GM19467 (cell line): ENCODE data around the gene MRPS2.

ENCODE experiments used
- ATAC-seq: cut with Tn5 transposase; IDR thresholded peaks from one replicate; pipeline ENCODE4 v1.9.1; 2021; ENCODE audit warnings: mild to moderate bottlenecking, moderate library complexity; ENCODE audit not compliant: unreplicated experiment

MRPS2 gene

DNA sequence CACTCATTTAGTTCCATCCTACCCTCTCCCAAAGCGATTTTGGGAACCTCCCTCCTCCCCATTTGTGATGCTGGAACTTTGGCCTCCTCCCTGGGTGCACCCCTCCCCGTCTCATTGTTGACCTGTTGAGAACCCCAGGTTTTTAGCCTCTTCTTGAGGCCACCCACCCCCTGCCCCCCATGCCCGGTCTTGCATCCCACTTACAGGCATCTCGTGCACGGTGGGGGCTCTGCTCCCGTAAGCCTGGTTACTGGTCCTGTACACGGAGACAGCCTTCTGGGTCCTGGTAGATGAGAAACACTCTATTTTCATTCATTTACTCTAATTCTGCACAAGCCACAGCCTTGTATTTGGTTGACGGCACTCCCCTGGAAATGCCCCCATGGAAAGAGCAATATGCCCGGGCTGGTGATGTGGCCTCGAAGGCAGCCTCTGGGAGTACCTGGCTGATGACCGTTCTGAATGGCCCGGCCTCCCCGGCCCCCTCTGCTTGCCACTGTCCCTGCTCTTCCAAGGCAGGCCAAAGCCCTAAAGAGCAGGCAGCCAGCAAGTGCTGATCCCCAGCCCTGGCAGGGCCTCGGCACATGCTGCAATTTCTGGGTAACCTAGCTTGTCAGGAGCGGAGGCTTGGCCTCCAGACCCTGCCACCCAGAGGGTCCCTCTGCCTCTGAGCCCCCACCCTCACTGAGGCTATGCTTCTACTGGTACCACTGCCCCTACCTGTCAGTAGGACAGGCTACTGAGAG, 1.9 kb upstream of the MRPS2 start:
- no peak for ATAC-seq

DNA sequence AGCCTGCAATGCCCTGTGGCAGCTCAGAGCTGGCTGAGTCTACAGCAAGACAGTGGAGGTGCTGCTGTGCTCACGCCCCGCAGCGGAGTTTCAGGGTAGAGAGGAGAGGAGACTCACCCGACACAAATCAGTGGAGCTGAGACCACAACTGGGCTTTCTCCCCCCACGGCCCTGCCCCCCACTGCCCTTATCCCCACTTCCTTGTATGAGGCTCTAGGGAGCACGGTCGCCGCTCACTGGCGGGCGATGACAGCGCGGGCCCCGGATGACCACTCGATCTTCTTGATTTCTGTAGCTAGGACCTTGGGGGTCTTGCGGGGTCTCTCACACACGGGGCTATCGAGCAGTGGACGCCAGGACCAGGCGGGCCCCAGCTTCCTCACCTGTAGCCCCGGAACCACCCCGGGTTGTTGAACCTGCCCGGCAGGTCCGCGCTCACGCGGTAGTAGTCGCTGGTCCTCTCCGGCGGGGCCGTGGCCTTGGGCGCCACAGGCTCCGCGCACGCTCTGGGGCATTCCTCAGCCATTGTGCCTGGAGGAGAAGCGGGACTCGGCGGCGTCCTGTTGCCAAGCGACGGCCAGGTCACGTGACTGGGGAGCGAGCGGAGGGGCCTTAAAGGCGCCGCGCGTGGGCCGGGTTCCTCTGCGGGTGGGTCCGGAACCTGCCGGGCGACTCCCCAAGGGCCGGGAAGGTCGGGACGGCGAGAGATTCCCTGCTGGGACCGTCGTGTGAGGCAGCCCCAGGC, 984 bp upstream of the MRPS2 start:
- ATAC-seq = no peak

DNA sequence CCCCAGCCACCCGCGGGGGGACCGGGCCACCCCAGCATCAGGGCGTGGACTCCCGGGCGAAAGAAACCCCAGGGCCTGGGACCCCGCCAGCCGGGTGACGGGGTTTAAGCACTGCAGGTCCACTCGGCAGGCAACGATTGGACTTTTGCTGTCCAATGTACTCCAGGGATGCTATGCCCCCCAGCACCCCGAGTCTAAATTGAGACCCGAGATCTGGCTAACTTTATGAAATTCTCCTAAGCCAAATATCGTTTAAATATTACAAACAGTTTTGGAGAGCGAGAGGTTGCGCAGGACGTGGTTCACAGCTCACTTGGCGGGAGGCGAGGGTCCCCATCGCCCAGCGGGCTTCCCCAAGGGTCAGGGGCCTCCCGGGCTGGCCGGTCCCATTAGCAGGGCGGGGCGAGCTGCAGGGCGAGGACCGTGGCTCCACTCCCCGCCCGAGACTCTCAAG, 384 bp upstream of the MRPS2 start:
- ATAC-seq = no peak

DNA sequence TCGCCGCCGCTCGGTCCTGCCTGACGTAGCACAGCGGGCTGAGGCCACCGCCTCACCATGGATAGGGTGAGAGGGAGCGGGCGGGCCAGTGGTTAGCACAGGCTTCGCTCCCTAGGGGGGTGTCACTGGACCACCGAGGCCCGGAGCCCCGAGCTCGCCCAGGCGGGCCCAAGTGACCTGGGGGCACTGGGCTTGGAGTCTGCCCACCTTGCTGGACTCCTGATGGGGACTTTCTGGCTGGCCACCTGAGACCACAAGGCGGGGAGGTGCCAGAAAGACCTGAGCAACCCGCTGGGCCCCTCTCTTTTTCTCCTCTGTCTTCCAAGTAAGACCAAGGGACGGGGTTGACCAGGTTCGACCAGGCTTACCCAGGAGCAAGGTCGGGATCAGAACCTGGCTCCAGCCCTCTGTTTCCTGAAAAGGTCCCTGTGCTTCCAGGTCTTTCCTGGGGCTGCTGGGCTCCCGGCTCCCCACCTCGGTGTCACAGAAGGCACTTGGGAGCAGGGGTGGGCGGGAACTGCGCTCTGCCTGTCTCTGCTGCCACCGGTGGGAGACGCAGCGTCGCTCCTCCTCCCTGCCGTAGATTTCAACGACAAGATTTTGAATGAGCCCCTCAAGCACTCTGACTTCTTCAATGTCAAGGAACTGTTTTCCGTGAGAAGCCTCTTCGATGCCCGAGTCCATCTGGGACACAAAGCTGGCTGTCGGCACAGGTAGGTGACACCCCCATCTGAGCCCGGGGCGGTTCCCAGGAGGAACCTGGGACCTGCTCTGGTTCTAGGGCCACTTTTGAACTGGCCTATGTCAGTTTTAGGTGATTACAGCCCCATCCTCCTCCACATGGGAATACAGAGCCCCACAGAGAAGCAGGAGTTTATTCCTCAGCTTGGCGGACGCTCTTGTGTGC, 1.0 kb downstream of the MRPS2 start:
- ATAC-seq = no peak

DNA sequence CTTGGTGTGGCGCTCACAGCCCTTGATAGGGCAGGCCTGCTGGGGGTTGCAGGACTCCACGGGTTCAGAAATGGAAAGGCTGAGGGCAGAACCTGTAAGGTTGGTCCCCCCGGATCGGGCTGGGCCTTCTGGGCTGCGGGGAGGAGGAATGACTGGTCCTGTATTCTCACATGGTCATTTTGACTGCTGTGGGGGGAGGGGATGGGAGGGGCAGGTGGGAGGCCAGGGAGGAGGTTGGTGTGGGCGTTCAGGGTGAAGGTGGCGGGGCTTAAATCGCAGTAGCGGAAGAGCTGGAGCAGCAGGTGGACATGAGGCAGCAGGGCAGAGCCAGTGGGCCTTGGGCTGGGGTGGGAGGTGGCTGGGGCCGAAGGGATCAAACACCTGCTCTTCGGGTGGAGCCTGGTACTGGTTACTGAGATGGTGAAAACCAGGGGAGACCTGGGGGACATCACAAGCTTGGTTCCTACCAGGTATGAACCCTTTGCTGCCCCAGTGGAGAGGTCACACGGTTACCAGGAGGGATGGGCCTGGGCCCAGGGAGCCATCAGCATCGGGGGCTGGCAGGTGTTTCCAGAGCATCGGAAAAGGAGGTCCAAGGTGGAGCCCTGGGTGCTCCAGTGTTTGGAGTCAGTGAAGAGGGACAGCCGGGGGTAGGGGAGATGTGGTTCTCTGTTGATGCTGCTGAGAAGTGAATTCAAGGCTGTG, 1.8 kb downstream of the MRPS2 start:
- ATAC-seq = no peak

DNA sequence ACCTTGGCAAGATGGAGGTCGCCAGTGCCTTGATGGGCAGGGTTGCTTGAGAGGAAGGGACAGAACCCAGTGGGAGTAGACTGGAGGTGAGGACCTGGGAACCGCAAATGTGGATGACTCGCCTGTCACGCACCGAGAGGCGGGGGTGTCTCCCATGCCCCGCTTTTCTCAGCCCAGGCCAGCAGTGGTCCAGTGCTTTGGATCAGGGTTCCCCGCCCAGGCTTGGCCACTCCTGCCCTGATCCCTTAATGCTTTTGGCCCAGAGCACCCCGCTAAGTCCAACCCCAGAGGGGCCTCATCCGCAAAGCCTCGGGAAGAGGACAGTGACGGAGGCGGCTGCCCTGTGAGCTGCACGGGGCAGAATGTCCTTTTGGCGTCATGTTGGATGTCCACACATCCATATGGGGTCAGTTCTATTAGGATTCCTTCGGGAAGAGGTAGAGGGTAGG, 2.4 kb downstream of the MRPS2 start:
- no peak for ATAC-seq

DNA sequence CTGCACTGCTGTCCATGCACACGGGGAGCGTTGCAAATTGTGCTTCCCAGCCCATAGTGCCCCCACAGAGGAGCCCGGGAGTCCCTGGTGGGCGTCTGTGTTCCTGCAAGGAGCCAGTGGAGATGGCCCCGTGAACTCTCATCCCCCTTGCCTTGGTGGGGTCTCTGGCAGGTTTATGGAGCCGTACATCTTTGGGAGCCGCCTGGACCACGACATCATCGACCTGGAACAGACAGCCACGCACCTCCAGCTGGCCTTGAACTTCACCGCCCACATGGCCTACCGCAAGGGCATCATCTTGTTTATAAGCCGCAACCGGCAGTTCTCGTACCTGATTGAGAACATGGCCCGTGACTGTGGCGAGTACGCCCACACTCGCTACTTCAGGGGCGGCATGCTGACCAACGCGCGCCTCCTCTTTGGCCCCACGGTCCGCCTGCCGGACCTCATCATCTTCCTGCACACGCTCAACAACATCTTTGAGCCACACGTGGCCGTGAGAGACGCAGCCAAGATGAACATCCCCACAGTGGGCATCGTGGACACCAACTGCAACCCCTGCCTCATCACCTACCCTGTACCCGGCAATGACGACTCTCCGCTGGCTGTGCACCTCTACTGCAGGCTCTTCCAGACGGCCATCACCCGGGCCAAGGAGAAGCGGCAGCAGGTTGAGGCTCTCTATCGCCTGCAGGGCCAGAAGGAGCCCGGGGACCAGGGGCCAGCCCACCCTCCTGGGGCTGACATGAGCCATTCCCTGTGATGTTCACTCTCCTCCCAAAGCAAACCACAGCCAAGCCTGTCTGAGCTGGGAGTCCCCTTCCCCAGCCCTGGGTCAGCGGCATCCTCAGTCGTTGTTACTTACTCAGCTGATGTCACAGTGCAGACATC, 3.1 kb downstream of the MRPS2 start:
- no peak for ATAC-seq

DNA sequence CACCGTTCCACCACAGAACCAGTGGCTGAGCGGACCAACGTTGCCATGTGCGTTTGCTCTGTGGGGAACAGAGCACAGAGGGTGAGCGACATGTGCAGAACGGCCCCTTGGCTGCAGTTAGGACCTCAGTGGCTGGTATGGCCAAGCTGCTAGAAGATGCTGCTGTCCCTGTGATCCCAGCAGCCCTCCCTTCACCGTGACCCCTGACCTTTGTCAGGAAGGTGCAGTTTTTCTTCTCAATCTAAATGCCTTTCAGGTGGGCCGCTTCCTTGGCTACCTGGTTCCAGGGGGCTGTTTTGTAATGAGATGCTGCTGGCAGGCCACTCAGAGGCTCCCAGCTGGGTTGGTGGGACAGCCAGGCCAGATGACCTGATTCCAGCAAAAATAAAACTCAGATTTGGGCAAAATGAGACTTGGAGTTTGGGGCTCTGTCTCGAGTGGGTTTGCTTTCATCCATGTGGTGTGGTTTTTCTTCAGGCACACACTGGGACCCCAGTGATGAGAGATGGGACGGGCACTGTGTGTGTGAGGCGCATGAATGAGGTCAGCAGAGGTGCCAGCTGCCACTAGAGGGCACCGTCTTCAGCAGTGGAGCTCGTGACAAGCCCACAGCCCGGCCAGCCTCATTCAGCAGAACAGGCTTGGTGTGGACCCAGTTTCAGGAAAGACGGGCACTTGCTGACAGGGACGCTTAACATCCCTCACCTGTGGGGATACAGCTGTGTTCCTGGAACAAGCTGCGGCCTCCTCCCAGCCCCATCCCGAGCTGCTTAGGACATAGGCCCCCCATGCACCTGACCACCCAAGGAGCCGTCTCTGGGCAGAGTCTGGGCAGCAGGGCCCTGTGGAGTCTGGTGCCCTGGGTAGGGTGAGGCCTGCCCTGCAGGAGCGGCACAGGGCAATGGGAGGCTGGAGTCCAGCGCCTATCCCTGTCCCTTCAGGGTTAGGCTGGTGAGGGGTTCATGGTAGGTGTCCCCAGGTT, 4.1 kb downstream of the MRPS2 start:
- ATAC-seq = no peak

DNA sequence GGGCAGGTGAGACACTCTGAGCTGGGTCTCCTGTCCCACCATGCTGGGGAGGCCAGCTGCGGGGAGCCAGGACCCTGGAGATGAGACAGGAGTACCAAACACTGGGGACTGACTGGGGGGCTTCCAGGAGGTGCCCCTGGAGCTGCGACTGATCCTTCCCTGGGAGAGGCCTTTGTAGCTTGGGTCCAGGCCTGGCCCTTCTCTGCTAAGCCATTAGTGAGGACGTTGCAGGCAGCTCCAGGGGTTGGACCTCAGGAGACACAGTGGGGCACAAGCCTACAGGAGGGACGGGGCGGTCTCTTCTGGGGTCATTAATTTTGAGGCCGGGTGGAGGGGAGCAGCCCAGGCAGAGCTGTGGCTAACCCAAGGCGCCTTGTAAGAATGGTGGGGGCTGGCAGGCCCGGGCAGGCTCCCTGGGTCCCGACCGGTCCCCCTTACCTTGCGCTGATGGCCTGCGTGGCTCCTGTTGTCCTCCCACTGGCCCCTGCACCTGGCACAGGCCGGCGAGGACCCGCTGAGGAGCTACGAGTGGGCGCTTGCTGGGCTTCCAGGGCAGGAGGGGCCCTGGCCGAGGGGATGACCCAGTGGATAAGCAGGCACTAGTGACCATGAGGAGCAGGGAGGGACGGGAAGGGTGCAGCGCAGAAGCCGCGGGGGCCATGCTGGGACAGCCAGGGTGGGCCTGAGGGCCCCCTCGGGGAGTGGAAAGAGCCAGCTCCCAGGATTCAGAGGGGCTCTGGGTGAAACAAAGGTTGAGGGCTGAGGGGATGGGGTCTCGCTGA, 5.1 kb downstream of the MRPS2 start:
- ATAC-seq = no peak

DNA sequence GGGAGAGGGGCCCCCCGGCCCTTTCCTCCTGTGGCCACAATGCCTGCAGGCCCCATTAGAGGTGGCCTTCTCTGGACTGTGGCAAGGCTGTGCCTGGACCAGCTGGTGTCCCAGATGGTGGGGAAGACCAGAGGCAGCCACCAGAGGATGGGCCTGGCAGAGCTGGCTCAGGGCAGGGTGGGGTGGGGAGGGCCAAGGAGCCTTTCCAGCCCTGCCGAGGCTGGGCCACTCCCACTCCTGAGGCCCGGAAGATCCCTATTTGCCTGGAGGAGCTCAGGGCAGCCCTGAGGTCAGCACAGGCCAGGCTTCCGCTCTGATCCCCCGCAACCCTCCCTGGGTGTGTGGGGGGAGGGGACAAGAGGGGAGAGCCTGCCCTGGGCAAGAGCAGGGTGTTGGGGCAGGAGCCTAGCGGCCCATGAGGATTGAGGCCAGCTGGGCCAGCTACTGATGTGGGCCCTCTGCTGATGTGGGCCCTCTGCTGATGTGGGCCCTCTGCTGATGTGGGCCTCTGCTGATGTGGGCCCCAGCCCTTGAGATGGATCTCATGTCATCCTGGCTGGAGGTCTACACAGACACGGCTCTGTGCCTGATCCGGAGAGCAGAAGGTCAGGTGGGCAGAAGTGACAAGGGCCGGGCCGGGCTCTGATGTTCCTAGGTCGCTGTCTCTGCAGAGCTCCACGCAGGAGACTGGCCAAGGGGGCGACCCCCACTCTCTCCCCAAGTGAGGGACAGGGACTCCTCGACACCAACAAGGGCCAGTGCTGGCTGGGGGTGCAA, 6.0 kb downstream of the MRPS2 start:
- ATAC-seq = no peak

DNA sequence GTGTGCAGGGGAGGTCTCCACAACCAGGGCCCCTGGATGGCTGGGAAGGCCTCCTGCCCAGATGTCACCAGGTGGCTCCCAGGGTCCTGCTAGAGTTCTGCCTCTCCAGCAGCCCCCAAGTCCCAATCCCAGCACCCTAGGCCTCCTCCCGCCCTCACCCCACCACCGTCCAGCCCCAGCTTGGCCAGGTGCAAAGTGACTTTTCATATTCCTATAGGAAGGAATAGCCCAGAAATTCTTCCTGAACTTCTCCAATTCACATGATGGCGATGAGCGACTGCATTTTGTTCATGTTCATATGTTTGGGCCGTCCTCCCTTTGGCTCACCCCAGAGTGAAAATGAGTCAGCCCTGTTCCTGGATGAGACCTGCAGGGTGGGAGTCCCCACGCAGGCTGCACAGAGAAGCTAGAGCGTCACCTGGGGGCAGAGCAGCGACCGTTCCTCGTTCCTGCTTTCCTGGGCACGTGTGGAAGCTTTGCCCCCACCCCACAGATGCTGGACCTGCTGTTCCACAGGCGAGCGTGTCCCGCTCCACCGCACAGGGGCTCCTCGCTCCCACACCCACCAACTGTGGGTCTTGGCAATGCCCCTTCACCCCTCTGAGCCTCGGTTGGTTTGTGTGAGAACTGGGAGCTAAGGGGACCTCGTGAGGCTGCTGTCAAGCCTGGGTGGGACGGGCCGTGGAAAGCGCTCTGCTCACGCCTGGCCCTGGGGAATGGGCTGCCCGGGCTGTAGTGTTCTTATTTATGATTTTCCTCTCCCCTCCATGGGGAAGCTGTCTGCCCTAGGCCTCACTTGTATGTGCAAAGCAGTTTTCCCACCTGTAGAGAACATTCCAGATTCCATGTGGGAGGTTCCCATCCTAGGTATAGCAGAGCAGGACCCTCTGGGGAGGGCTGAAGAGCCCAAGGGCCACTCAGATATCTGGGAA, 6.9 kb downstream of the MRPS2 start:
- no peak for ATAC-seq

DNA sequence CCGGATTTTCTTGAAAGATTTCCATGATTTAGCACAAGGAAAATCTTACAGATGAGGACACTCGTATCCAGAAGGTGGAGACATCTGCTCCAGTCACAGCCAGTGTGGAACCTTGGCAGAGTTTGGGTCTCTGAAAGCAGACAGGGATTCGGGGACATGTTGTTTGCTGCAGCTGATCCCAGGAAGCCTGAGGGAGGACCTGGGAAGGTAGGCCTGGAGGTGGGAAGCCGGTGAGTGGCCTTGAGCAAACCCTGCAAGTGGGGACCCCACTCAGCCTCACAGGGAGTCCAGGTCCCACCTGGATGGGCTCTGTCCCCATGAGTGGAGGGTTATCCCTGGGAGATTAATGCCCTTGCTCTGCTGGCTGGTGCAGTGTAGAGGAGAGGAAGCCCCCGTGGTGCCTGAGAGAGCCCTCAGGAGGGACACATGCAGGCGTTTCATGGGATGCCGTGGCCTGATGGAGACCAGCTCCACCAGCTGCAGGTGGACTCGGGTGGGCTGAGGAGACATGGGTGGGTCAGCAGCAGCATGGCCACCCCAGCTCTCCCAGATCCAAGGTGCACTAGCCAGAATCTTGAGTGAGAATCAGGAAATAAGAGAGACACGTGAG, 7.8 kb downstream of the MRPS2 start:
- no peak for ATAC-seq

DNA sequence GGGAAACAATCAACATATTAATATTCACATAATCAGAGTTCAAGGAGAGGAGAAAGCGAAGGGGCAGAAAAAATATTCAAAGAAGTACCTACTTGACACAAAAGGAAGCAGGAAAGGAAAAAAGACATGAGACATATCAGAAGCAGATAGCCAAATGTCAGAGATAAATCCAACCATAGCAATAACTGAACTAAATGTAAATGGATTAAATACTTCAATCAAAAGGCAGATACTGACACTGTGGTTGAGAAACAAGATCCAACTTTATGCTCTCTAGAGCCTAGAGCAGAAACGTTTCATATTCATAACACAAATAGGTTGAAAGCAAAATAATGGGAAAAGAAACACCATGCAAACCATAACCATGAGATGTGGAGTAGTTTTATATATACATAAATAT, 9.0 kb downstream of the MRPS2 start:
- no peak for ATAC-seq

DNA sequence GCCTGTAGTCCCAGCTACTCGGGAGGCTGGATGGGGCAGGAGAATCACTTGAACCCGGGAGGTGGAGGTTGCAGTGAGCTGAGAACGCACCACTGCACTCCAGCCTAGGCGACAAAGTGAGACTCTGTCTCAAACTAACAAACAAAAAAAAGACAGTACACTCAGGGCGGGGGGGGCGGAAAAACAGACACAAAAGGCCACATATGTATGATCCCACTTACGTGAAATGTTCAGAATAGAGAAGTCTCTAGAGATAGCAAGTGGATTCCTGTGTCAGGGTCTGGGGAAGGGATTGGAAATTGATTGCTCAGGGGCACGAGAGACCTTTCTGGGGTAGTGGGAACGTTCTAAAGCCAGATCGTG, 11.7 kb downstream of the MRPS2 start:
- no peak for ATAC-seq

DNA sequence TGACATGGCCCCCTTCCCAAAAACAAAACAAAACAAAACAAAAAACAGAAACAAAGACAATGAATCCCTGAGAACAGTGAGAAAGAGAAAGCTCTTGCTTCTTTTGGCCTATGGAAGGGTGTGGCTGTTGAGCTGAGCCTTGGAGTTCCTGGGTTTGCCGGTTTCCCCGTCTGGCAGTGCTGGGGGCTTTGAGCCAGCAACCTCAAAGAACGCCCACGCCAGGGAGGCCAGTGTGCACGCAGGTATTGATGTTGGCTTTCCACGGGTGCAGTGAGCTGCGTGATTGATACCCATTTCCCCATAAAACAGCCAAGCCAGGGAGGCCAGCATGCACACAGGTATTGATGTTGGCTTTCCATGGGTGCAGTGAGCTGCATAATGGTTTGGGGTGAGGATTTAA, 12.4 kb downstream of the MRPS2 start:
- no peak for ATAC-seq
